Measurements from ENCODE around the gene MEGF9.

MEGF9 gene

DNA sequence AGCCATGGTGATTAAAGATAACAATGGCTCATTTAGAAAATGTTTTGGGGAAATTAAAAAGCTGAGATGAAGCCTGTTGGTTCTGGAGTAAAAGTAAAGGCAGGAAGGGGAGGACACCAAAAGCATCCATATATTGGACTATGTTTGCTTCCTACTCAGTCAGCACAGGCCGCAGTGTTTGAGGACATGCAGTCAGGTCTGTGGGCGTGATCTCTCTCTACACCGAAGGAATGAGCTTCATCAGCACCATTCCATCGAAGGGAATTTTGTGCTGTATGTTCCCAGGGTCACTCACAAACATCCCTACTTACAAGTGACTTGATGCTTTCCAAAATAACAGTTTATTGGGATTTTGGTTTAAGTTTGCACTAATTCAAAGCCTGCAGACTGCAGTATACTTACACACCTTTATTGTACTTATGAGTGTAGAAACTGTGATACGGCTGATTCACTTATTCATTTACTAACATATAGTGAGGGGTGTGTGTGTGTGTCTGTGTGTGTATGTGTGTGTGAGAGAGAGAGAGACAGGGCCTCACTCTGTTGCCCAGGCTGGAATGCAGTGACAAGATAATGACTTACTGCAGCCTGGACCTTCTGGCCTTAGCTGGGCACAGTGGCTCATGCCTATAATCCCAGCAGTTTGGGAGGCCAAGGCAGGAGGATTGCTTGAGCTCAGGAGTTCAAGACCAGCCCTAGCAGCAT lies 120.9 kb downstream of the MEGF9 start:
- no peak for DNase-seq
- Histone ChIP-seq H3K27me3 (ENCODE audit: insufficient read depth, low read length) (no peaks in the 10 kb centered on the region), H3K79me1 (ENCODE audit: low read length) (no peaks in the 10 kb centered on the region), H3K4me3 (ENCODE audit: low read depth, low read length) (no peak overlapping the region), H3K4me1 (ENCODE audit: control insufficient read depth in 1 of 2, insufficient read depth in 2 of 2, low read length in 2 of 2) (no peaks in the 10 kb centered on the region), H4K91ac (ENCODE audit: low read depth, low read length) (no peak overlapping the region), H2BK12ac (ENCODE audit: low read length) (no peak overlapping the region), H2AK5ac (ENCODE audit: low read length) (no peak overlapping the region), H3K23ac (ENCODE audit: low read length) (no peak overlapping the region), H3K79me2 (ENCODE audit: control insufficient read depth, insufficient read depth, low read length, poor library complexity) (no peaks in the 10 kb centered on the region), H3K27ac (ENCODE audit: low read depth, low read length) (no peak overlapping the region), H3K18ac (ENCODE audit: low read length) (no peak overlapping the region), H3K9ac (ENCODE audit: low read length) (no peak overlapping the region), H4K8ac (ENCODE audit: low read depth, low read length) (no peak overlapping the region), H3K14ac (ENCODE audit: low read length) (no peak overlapping the region), H3K36me3 (ENCODE audit: control insufficient read depth in 1 of 2, insufficient read depth in 2 of 2, low read length in 2 of 2) (no peaks in the 10 kb centered on the region), H2BK120ac (ENCODE audit: insufficient read depth, low read length, poor library complexity) (no peak overlapping the region), H3K4ac (ENCODE audit: low read depth, low read length) (no peak overlapping the region), H3K4me2 (ENCODE audit: low read length) (no peak overlapping the region), H3K9me3 (ENCODE audit: insufficient read depth, low read depth, low read length) (no peaks in the 10 kb centered on the region), H4K12ac (ENCODE audit: low read depth, low read length) (no peak overlapping the region), H2AFZ (ENCODE audit: insufficient read depth, low read length, poor library complexity) (no peak overlapping the region), H2BK5ac (ENCODE audit: low read depth, low read length, poor library complexity) (no peak overlapping the region)
- WGBS (ENCODE audit: extremely low coverage, insufficient coverage, insufficient read length), result no CpG with 5 or more reads among the region's 5 CpGs

DNA sequence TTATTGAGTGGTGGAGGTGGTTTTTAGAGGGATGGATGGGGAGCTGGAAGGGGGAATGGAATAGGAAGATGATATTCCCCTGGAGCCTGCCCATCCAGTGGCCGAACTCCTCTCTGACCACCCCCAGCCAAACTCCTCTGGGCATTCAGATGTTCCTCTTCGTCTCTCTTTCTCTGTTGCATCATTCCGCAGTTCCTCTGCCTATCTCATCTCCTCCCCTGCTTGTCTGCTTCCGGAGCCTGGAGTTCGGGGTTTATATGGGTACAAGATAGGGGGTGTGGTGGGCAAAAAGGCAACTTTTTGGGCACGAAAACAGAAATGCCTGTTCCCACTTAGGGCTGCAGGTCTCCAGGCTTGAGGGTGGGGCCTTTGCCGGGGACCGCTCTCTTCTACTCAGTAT lies 122.1 kb downstream of the MEGF9 start:
- H3K79me1 ChIP-seq (ENCODE audit: low read length), result no peaks in the 10 kb centered on the region
- no peak overlapping the region for H2AFZ ChIP-seq (ENCODE audit: insufficient read depth, low read length, poor library complexity)
- no peaks in the 10 kb centered on the region for H3K79me2 ChIP-seq (ENCODE audit: control insufficient read depth, insufficient read depth, low read length, poor library complexity)
- no peak overlapping the region for H3K9ac ChIP-seq (ENCODE audit: low read length)
- no peaks in the 10 kb centered on the region for H3K4me1 ChIP-seq (ENCODE audit: control insufficient read depth in 1 of 2, insufficient read depth in 2 of 2, low read length in 2 of 2)
- no peak overlapping the region for H3K14ac ChIP-seq (ENCODE audit: low read length)
- H4K91ac ChIP-seq (ENCODE audit: low read depth, low read length), result no peak overlapping the region
- H2BK12ac ChIP-seq (ENCODE audit: low read length), result no peak overlapping the region
- no peak overlapping the region for H3K4me3 ChIP-seq (ENCODE audit: low read depth, low read length)
- no peak overlapping the region for H2BK5ac ChIP-seq (ENCODE audit: low read depth, low read length, poor library complexity)
- H2BK120ac ChIP-seq (ENCODE audit: insufficient read depth, low read length, poor library complexity), result no peak overlapping the region
- WGBS (ENCODE audit: extremely low coverage, insufficient coverage, insufficient read length), result no CpG with 5 or more reads among the region's 8 CpGs
- H3K23ac ChIP-seq (ENCODE audit: low read length), result no peak overlapping the region
- no peak overlapping the region for H4K12ac ChIP-seq (ENCODE audit: low read depth, low read length)
- H3K27ac ChIP-seq (ENCODE audit: low read depth, low read length), result no peak overlapping the region
- H3K4me2 ChIP-seq (ENCODE audit: low read length), result no peak overlapping the region
- H2AK5ac ChIP-seq (ENCODE audit: low read length), result no peak overlapping the region
- no peak overlapping the region for H3K4ac ChIP-seq (ENCODE audit: low read depth, low read length)
- DNase-seq, result no peak
- no peaks in the 10 kb centered on the region for H3K27me3 ChIP-seq (ENCODE audit: insufficient read depth, low read length)
- no peak overlapping the region for H3K18ac ChIP-seq (ENCODE audit: low read length)
- H3K9me3 ChIP-seq (ENCODE audit: insufficient read depth, low read depth, low read length), result no peaks in the 10 kb centered on the region
- no peak overlapping the region for H4K8ac ChIP-seq (ENCODE audit: low read depth, low read length)
- H3K36me3 ChIP-seq (ENCODE audit: control insufficient read depth in 1 of 2, insufficient read depth in 2 of 2, low read length in 2 of 2), result no peaks in the 10 kb centered on the region

DNA sequence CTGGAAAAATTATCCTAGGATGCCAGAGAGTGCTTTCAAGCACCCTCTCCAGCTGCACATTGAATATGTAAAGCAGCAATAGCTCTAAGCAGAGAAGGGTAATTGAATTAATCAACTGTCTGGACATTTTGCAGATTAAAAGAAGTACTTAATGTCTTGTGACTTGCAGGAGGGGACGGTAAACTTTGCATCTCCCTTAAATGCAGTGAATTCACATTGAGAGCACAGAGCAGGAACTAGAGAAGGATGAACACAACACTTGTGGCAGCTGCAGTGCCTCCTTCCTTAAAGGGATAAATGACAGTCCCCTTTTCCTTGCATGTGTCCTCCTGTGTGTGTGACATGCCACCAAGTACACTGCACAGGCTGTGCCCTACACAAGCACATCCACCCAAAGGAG lies 126.9 kb downstream of the MEGF9 start:
- H3K79me1 ChIP-seq (ENCODE audit: low read length), result no peaks in the 10 kb centered on the region
- H2BK12ac ChIP-seq (ENCODE audit: low read length), result no peak overlapping the region
- H3K27ac ChIP-seq (ENCODE audit: low read depth, low read length), result no peak overlapping the region
- DNase-seq, result no peak
- H2AK5ac ChIP-seq (ENCODE audit: low read length), result no peak overlapping the region
- H3K4me2 ChIP-seq (ENCODE audit: low read length), result no peak overlapping the region
- no peak overlapping the region for H3K4ac ChIP-seq (ENCODE audit: low read depth, low read length)
- H3K4me1 ChIP-seq (ENCODE audit: control insufficient read depth in 1 of 2, insufficient read depth in 2 of 2, low read length in 2 of 2), result no peaks in the 10 kb centered on the region
- no peak overlapping the region for H2AFZ ChIP-seq (ENCODE audit: insufficient read depth, low read length, poor library complexity)
- H3K18ac ChIP-seq (ENCODE audit: low read length), result no peak overlapping the region
- no peaks in the 10 kb centered on the region for H3K27me3 ChIP-seq (ENCODE audit: insufficient read depth, low read length)
- H4K91ac ChIP-seq (ENCODE audit: low read depth, low read length), result no peak overlapping the region
- no peak overlapping the region for H4K8ac ChIP-seq (ENCODE audit: low read depth, low read length)
- H3K9ac ChIP-seq (ENCODE audit: low read length), result no peak overlapping the region
- peak overlapping the region; percentile 95 for H3K23ac ChIP-seq (ENCODE audit: low read length)
- no peak overlapping the region for H2BK5ac ChIP-seq (ENCODE audit: low read depth, low read length, poor library complexity)
- H3K14ac ChIP-seq (ENCODE audit: low read length), result no peak overlapping the region
- no peaks in the 10 kb centered on the region for H3K79me2 ChIP-seq (ENCODE audit: control insufficient read depth, insufficient read depth, low read length, poor library complexity)
- no peaks in the 10 kb centered on the region for H3K36me3 ChIP-seq (ENCODE audit: control insufficient read depth in 1 of 2, insufficient read depth in 2 of 2, low read length in 2 of 2)
- no peak overlapping the region for H2BK120ac ChIP-seq (ENCODE audit: insufficient read depth, low read length, poor library complexity)
- H4K12ac ChIP-seq (ENCODE audit: low read depth, low read length), result no peak overlapping the region
- no peak overlapping the region for H3K4me3 ChIP-seq (ENCODE audit: low read depth, low read length)
- no CpG with 5 or more reads among the region's 1 CpG for WGBS (ENCODE audit: extremely low coverage, insufficient coverage, insufficient read length)
- no peaks in the 10 kb centered on the region for H3K9me3 ChIP-seq (ENCODE audit: insufficient read depth, low read depth, low read length)

DNA sequence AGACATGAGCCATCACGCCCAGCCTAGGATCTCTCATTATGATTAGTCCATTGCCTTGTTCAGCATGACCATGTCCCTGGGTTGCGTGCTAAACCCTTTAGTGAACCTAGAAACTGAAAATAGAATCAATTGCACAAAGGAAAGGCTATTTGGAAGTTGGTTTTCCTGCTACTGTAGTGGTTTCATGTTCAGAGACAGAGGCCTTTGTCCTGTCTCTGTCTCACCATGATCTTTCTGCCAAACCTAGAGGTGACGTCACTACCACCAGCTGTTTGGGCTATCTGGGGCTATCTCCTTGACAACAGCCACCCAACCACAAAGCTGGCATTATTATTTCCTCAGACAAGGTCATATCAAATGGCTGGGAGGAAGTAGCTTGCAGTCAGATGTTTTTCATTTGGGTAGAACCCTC lies 130.3 kb downstream of the MEGF9 start:
- no peaks in the 10 kb centered on the region for H3K36me3 ChIP-seq (ENCODE audit: control insufficient read depth in 1 of 2, insufficient read depth in 2 of 2, low read length in 2 of 2)
- no peak overlapping the region for H3K23ac ChIP-seq (ENCODE audit: low read length)
- H2BK5ac ChIP-seq (ENCODE audit: low read depth, low read length, poor library complexity), result no peak overlapping the region
- H3K27ac ChIP-seq (ENCODE audit: low read depth, low read length), result no peak overlapping the region
- H3K9ac ChIP-seq (ENCODE audit: low read length), result no peak overlapping the region
- no peak overlapping the region for H3K4ac ChIP-seq (ENCODE audit: low read depth, low read length)
- H3K27me3 ChIP-seq (ENCODE audit: insufficient read depth, low read length), result no peaks in the 10 kb centered on the region
- H3K14ac ChIP-seq (ENCODE audit: low read length), result no peak overlapping the region
- H4K12ac ChIP-seq (ENCODE audit: low read depth, low read length), result no peak overlapping the region
- no peak overlapping the region for H2BK120ac ChIP-seq (ENCODE audit: insufficient read depth, low read length, poor library complexity)
- no peak overlapping the region for H4K91ac ChIP-seq (ENCODE audit: low read depth, low read length)
- no peak overlapping the region for H3K4me3 ChIP-seq (ENCODE audit: low read depth, low read length)
- no peak overlapping the region for H2AFZ ChIP-seq (ENCODE audit: insufficient read depth, low read length, poor library complexity)
- no CpG with 5 or more reads among the region's 3 CpGs for WGBS (ENCODE audit: extremely low coverage, insufficient coverage, insufficient read length)
- H3K4me2 ChIP-seq (ENCODE audit: low read length), result no peak overlapping the region
- peak in 1 of 2 donors; percentile 34 for DNase-seq
- H3K79me2 ChIP-seq (ENCODE audit: control insufficient read depth, insufficient read depth, low read length, poor library complexity), result peaks cover 4% of the 10 kb centered on the region
- peaks cover 6% of the 10 kb centered on the region for H3K79me1 ChIP-seq (ENCODE audit: low read length)
- no peaks in the 10 kb centered on the region for H3K9me3 ChIP-seq (ENCODE audit: insufficient read depth, low read depth, low read length)
- peaks cover 4 to 8% of the 10 kb centered on the region in 2 experiments for H3K4me1 ChIP-seq (ENCODE audit: control insufficient read depth in 1 of 2, insufficient read depth in 2 of 2, low read length in 2 of 2)
- no peak overlapping the region for H4K8ac ChIP-seq (ENCODE audit: low read depth, low read length)
- no peak overlapping the region for H3K18ac ChIP-seq (ENCODE audit: low read length)
- no peak overlapping the region for H2BK12ac ChIP-seq (ENCODE audit: low read length)
- H2AK5ac ChIP-seq (ENCODE audit: low read length), result no peak overlapping the region

Measured in trophoblast cell (in vitro differentiated cells and primary cell).